HepG2 (cell line): ENCODE results near the gene ATP13A2. TPM values are rescaled to one million over a fixed set of nuclear protein-coding genes. Genes with fewer than 3 reads are reported as not detected.

ENCODE experiments used
- ATAC-seq: fragments of 200-7000 bp; cut with Tn5 transposase; 3 replicates; pipeline ENCODE4 v1.9.1; 2020; ENCODE audit warnings: mild to moderate bottlenecking, moderate library complexity
- BruUV-seq: library from RNA; stranded (reverse); fragments of 400-500 nt; replicated peaks from 2 replicates; lab custom pipeline; 2021; lab: Mats Ljungman, UMichigan
- CTCF ChIA-PET: fragments of 300-600 bp; formaldehyde crosslinking; extraction: SDS; loops from one replicate; lab custom pipeline; 2021; ENCODE audit warnings: low total read pairs, inconsistent platforms, low intra/inter-chr PET ratio; lab: Yijun Ruan, JAX
- POLR2A ChIA-PET: fragments of 350-600 bp; sonication (Branson Sonifier 250); formaldehyde crosslinking; loops from one replicate; lab custom pipeline; 2020; ENCODE audit warnings: antibody characterized with exemption, inconsistent platforms; lab: Yijun Ruan, JAX
- DNase-seq: peaks from one replicate; pipeline ENCODE4 v3.0.0-alpha.2; 2015; ENCODE audit warnings: low spot score
- FAIRE-seq: peaks from 3 replicates; lab custom pipeline; 2011; peaks lifted over from hg19 to GRCh38; lab: Jason Lieb, UNC
- H2AFZ ChIP-seq: one replicate; pipeline ENCODE4 v1.6.1; 2011; ENCODE audit warnings: low read length, inconsistent platforms
- H3K27ac ChIP-seq: fragments of 300-600 bp; 3 replicates; pipeline ENCODE4 v1.8.0; 2011; ENCODE audit warnings: mixed run types, mild to moderate bottlenecking, mixed read lengths, low read length, inconsistent platforms; ENCODE audit not compliant: insufficient read depth; ENCODE audit errors: extremely low read length
- H3K27me3 ChIP-seq, 2 experiments: fragments of 200-600 bp in 1 of 2; 2 replicates in 1 of 2; 3 replicates in 1 of 2; pipeline versions ENCODE4 v1.6.0 to v1.8.0; 2011; ENCODE audit warnings: low read length in 2 of 2, mild to moderate bottlenecking in 2 of 2, moderate library complexity in 2 of 2, inconsistent platforms in 1 of 2; ENCODE audit not compliant: insufficient read depth in 2 of 2, control insufficient read depth in 1 of 2
- H3K36me3 ChIP-seq, 2 experiments: fragments of 200-600 bp in 1 of 2; replicated peaks in 1 of 2; 2 replicates in 1 of 2; 3 replicates in 1 of 2; pipeline versions ENCODE4 v1.5.1 to v1.8.0; 2011; ENCODE audit warnings: low read length in 2 of 2, inconsistent platforms in 1 of 2; ENCODE audit not compliant: insufficient read depth in 2 of 2, control insufficient read depth in 1 of 2
- H3K4me1 ChIP-seq: 2 replicates; pipeline ENCODE4 v1.5.1; 2012; ENCODE audit warnings: low read length, inconsistent platforms; ENCODE audit not compliant: insufficient read depth
- H3K4me2 ChIP-seq: 2 replicates; pipeline ENCODE4 v1.6.0; 2011; ENCODE audit warnings: low read depth, low read length, inconsistent platforms
- H3K4me3 ChIP-seq, 3 experiments: fragments of 200-600 bp in 1 of 3; sonication (generic), shearing (Covaris generic) in 1 of 3; replicated peaks in 1 of 3; 2 replicates each; pipeline ENCODE4 v1.5.1; 2011 to 2016; ENCODE audit warnings: low read length in 3 of 3, inconsistent platforms in 2 of 3, low read depth in 2 of 3, mild to moderate bottlenecking in 2 of 3, control low read depth in 1 of 3, mixed read lengths in 1 of 3; ENCODE audit not compliant: insufficient read depth in 1 of 3
- H3K79me2 ChIP-seq: one replicate; pipeline ENCODE4 v1.6.1; 2011; ENCODE audit warnings: low read length, inconsistent platforms; ENCODE audit not compliant: insufficient read depth
- H3K9ac ChIP-seq: 2 replicates; pipeline ENCODE4 v1.6.0; 2011; ENCODE audit warnings: mild to moderate bottlenecking, low read depth, low read length, inconsistent platforms; ENCODE audit not compliant: insufficient read depth
- H3K9me3 ChIP-seq: 2 replicates; pipeline ENCODE4 v1.5.1; 2012; ENCODE audit warnings: mild to moderate bottlenecking, low read length
- H4K20me1 ChIP-seq: 2 replicates; pipeline ENCODE4 v1.6.0; 2011; ENCODE audit warnings: inconsistent platforms, mild to moderate bottlenecking, low read length, moderate library complexity; ENCODE audit not compliant: insufficient read depth
- KLF16 ChIP-seq, 2 experiments: sonication (generic) in 1 of 2; formaldehyde crosslinking in 1 of 2; IDR thresholded peaks; 2 replicates each; pipeline versions ENCODE4 v1.6.1 to v1.8.0; 2016 to 2023; ENCODE audit warnings: missing genetic modification reagents in 2 of 2, missing compliant biosample characterization in 1 of 2
- MAFK ChIP-seq, 2 experiments: IDR thresholded peaks in 1 of 2; conservative IDR thresholded peaks in 1 of 2; 2 replicates each; pipeline ENCODE4 v1.6.1; 2011; ENCODE audit warnings: improper control_type of control experiment in 2 of 2, low read length in 2 of 2
- SNRNP70 ChIP-seq: fragments of 200-400 bp; formaldehyde crosslinking; IDR thresholded peaks from 2 replicates; pipeline ENCODE4 v1.6.1; 2017; ENCODE audit warnings: mild to moderate bottlenecking, low read depth, low read length, moderate library complexity
- SOX5 ChIP-seq: IDR thresholded peaks from 2 replicates; pipeline ENCODE4 v1.6.1; 2016; ENCODE audit warnings: borderline replicate concordance
- SSRP1 ChIP-seq: IDR thresholded peaks from 2 replicates; pipeline ENCODE4 v1.6.1; 2016; ENCODE audit warnings: control low read depth
- ZNF282 ChIP-seq: fragments of 450-650 bp; IDR thresholded peaks from 2 replicates; pipeline ENCODE4 v1.6.1; 2018; ENCODE audit not compliant: partially characterized antibody
- ZNF296 ChIP-seq: sonication (generic); formaldehyde crosslinking; conservative IDR thresholded peaks from 2 replicates; pipeline ENCODE4 v1.5.0; 2020; ENCODE audit warnings: mild to moderate bottlenecking, missing genetic modification reagents
- ZNF335 ChIP-seq: sonication (generic); formaldehyde crosslinking; IDR thresholded peaks from 2 replicates; pipeline ENCODE4 v1.4.0; 2020; ENCODE audit warnings: missing genetic modification reagents
- WGBS: methylation state at CpG from one replicate; pipeline ENCODE4 v1.1.6; 2017; ENCODE audit warnings: low lambda C conversion rate; 5-methylcytosine and 5-hydroxymethylcytosine counted together
- in situ Hi-C: cut with HindIII; loops from 2 replicates; pipeline ENCODE4 v1.10.0; 2017; ENCODE audit warnings: low pct_unique_long_range_greater_than_20kb; ENCODE audit not compliant: extremely low pct_ligation_motif_present
- intact Hi-C: fragments of 100-400 bp; cut with micrococcal nuclease; formaldehyde crosslinking; loops from one replicate; pipeline ENCODE4 v1.10.0; 2022; ENCODE audit not compliant: unreplicated experiment
- polyA plus RNA-seq, 8 experiments: library from polyadenylated mRNA; depleted of rRNA in 3 of 8; stranded (reverse) in 7 of 8; unstranded in 1 of 8; fragments of >200 nt; fragmentation: Illumina TruSeq in 4 of 8; extraction: Trizol in 4 of 8; gene quantifications; 2 replicates each; pipeline versions ENCODE4 v1.2.1 to v1.2.3, GENCODE V29; 2011 to 2016; ENCODE audit warnings: low read depth in 4 of 8, missing spikeins in 1 of 8, mixed read lengths in 1 of 8; ENCODE audit not compliant: insufficient read depth in 1 of 8
- total RNA-seq, 5 experiments: library from RNA; depleted of rRNA; stranded (reverse); fragments of >200 nt; fragmentation: Illumina TruSeq; extraction: Trizol; gene quantifications; 2 replicates each; pipeline ENCODE4 v1.2.3, GENCODE V29; 2016; ENCODE audit warnings: low read depth in 1 of 5
- TF ChIP-seq, protein P1 (sequence below): sonication (generic); formaldehyde crosslinking; IDR thresholded peaks from 2 replicates; pipeline ENCODE4 v1.4.0; 2020; ENCODE audit warnings: missing genetic modification reagents, borderline replicate concordance
- TF ChIP-seq, protein P2 (sequence below): sonication (generic); formaldehyde crosslinking; IDR thresholded peaks from 2 replicates; pipeline ENCODE4 v1.4.0; 2020; ENCODE audit warnings: missing genetic modification reagents, borderline replicate concordance
- TF ChIP-seq, protein P3 (sequence below): sonication (generic); formaldehyde crosslinking; IDR thresholded peaks from 2 replicates; pipeline ENCODE4 v1.4.0; 2020; ENCODE audit warnings: missing genetic modification reagents

Gene ATP13A2
- total and polyA plus RNA-seq, 2 of the 13 experiments (the other 11 are each of a cell fraction or from before 2014, with no cell fraction given) = 13.2 to 16.2 TPM

DNA sequence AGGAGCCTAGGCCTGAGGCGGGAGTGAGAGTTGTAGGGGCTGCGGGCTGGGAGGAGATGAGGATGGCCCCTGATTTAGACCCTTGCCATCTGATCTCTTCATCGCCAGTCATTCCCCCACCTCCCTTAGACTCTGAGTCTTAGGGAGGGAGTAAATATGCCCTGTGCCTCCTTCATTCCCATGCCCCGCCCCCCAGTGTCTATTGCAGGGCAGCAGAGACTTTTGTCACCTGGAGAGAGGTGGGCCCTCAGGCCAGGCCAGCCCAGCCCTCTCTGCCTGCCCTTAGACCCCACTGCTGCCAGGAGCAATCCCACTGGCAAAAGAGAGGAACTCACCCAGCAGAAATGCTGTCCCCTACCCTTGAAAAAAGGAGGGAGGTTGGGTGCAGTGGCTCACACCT, 28.1 kb downstream of the ATP13A2 start (continued):
- TF ChIP-seq KLF16 (CRISPR knock-in tag; IDR thresholded peaks at IDR 0.05) (no peak), SSRP1 (CRISPR knock-in tag) (no peak)

DNA sequence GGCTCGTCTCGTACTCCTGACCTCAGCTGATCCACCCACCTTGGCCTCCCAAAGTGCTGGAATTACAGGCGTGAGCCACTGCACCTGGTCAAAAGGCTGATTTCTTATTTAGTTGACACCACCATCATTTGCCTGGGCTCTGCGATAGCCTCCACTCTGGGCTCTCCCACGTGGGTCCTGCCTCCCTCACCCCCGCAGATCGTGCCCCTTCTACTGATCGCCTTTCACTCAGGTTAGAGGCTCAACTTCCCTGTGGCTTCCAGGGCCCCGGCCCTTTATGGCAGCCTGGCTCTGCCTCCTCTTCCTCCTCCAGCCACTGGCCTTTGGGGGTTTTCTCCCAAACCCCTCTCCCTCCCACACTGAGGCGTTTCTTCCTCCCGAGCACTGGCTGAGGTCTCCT, 28.8 kb downstream of the ATP13A2 start:
- H4K20me1 ChIP-seq = no peaks in the 10 kb centered on the region
- ATAC-seq (peak; percentile 3; the same call in 2 of the 3 replicates), FAIRE-seq (no peak), DNase-seq (no peak)
- ChIA-PET POLR2A (no interaction called here), CTCF (no interaction called here)
- intact Hi-C loops = no loop called here
- WGBS = 12% methylated on average over 11 of the region's 11 CpGs
- no peaks in the 10 kb centered on the region for H3K36me3 ChIP-seq
- no peaks in the 10 kb centered on the region for H3K79me2 ChIP-seq
- TF ChIP-seq, protein P1, sequence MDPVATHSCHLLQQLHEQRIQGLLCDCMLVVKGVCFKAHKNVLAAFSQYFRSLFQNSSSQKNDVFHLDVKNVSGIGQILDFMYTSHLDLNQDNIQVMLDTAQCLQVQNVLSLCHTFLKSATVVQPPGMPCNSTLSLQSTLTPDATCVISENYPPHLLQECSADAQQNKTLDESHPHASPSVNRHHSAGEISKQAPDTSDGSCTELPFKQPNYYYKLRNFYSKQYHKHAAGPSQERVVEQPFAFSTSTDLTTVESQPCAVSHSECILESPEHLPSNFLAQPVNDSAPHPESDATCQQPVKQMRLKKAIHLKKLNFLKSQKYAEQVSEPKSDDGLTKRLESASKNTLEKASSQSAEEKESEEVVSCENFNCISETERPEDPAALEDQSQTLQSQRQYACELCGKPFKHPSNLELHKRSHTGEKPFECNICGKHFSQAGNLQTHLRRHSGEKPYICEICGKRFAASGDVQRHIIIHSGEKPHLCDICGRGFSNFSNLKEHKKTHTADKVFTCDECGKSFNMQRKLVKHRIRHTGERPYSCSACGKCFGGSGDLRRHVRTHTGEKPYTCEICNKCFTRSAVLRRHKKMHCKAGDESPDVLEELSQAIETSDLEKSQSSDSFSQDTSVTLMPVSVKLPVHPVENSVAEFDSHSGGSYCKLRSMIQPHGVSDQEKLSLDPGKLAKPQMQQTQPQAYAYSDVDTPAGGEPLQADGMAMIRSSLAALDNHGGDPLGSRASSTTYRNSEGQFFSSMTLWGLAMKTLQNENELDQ (CRISPR knock-in tag) = no peak
- TF ChIP-seq, protein P2, sequence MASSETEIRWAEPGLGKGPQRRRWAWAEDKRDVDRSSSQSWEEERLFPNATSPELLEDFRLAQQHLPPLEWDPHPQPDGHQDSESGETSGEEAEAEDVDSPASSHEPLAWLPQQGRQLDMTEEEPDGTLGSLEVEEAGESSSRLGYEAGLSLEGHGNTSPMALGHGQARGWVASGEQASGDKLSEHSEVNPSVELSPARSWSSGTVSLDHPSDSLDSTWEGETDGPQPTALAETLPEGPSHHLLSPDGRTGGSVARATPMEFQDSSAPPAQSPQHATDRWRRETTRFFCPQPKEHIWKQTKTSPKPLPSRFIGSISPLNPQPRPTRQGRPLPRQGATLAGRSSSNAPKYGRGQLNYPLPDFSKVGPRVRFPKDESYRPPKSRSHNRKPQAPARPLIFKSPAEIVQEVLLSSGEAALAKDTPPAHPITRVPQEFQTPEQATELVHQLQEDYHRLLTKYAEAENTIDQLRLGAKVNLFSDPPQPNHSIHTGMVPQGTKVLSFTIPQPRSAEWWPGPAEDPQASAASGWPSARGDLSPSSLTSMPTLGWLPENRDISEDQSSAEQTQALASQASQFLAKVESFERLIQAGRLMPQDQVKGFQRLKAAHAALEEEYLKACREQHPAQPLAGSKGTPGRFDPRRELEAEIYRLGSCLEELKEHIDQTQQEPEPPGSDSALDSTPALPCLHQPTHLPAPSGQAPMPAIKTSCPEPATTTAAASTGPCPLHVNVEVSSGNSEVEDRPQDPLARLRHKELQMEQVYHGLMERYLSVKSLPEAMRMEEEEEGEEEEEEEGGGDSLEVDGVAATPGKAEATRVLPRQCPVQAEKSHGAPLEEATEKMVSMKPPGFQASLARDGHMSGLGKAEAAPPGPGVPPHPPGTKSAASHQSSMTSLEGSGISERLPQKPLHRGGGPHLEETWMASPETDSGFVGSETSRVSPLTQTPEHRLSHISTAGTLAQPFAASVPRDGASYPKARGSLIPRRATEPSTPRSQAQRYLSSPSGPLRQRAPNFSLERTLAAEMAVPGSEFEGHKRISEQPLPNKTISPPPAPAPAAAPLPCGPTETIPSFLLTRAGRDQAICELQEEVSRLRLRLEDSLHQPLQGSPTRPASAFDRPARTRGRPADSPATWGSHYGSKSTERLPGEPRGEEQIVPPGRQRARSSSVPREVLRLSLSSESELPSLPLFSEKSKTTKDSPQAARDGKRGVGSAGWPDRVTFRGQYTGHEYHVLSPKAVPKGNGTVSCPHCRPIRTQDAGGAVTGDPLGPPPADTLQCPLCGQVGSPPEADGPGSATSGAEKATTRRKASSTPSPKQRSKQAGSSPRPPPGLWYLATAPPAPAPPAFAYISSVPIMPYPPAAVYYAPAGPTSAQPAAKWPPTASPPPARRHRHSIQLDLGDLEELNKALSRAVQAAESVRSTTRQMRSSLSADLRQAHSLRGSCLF = no peak
- TF ChIP-seq ZNF335 (CRISPR knock-in tag) = no peak
- no peak for TF ChIP-seq MAFK (conservative IDR thresholded peaks at IDR 0.05 in 1 of 2, IDR thresholded peaks at IDR 0.05 in 1 of 2; ENCODE audit: low read length in 2 of 2)
- no peak for TF ChIP-seq ZNF296
- TF ChIP-seq, protein P3, sequence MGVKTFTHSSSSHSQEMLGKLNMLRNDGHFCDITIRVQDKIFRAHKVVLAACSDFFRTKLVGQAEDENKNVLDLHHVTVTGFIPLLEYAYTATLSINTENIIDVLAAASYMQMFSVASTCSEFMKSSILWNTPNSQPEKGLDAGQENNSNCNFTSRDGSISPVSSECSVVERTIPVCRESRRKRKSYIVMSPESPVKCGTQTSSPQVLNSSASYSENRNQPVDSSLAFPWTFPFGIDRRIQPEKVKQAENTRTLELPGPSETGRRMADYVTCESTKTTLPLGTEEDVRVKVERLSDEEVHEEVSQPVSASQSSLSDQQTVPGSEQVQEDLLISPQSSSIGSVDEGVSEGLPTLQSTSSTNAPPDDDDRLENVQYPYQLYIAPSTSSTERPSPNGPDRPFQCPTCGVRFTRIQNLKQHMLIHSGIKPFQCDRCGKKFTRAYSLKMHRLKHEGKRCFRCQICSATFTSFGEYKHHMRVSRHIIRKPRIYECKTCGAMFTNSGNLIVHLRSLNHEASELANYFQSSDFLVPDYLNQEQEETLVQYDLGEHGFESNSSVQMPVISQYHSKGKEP (CRISPR knock-in tag) = no peak
- TF ChIP-seq ZNF282 = no peak
- TF ChIP-seq SNRNP70 = no peak
- no peak for TF ChIP-seq SOX5 (CRISPR knock-in tag)
- no peak overlapping the region for H3K9ac ChIP-seq
- peaks cover 4 to 30% of the 10 kb centered on the region in 2 experiments; a peak in 3 of 5 replicates for H3K27me3 ChIP-seq
- peaks cover 41% of the 10 kb centered on the region for H3K4me1 ChIP-seq
- peak overlapping the region in 1 of 3 experiments; percentile 49; a peak in 2 of 6 replicates for H3K4me3 ChIP-seq
- no peak overlapping the region for H3K27ac ChIP-seq
- in situ Hi-C loops = no loop called here
- BruUV-seq = no TSS peak
- H2AFZ ChIP-seq = peak overlapping the region; percentile 0
- H3K4me2 ChIP-seq = peak overlapping the region; percentile 75
- no peaks in the 10 kb centered on the region for H3K9me3 ChIP-seq
